Stimulated activated CD4-positive, alpha-beta T cell treated with anti-CD3 and anti-CD28 coated beads, Interleukin-12 subunit alpha, Interleukin-12 subunit beta, amount 100 ng/mL, for 4 hours (primary cell): ENCODE measurements around the gene MAPK1.
A peak's percentile ranks its signal among the peaks of the same experiment; 100 is the strongest.
"Not testable (repeated sequence)": the region's sequence is repeated elsewhere in the genome, so short reads cannot be mapped to it uniquely, and the experiment has no call there.

ENCODE experiments used
- DNase-seq: peaks from one replicate; pipeline ENCODE4 v3.0.0-alpha.2; 2020

MAPK1 gene

GRCh38 chr22:21881841-21882753 lies 14.7 kb upstream of the MAPK1 start:
- no peak for DNase-seq

- peak; percentile 8 for DNase-seq
Measured at GRCh38 chr22:21876486-21877176, 9.2 kb upstream of the MAPK1 start.

GRCh38 chr22:21874953-21875352 lies 7.5 kb upstream of the MAPK1 start:
- not testable (repeated sequence) for DNase-seq

GRCh38 chr22:21873619-21874018 lies 6.2 kb upstream of the MAPK1 start:
- no peak for DNase-seq

GRCh38 chr22:21872741-21873140 lies 5.3 kb upstream of the MAPK1 start:
- DNase-seq = not testable (repeated sequence)

GRCh38 chr22:21868651-21869050 lies 1.2 kb upstream of the MAPK1 start:
- no peak for DNase-seq

- peak; percentile 29 for DNase-seq
Measured at GRCh38 chr22:21866833-21867527, 465 bp downstream of the MAPK1 start.

GRCh38 chr22:21865041-21865440 lies 2.4 kb downstream of the MAPK1 start:
- DNase-seq = no peak

GRCh38 chr22:21862386-21863245 lies 4.8 kb downstream of the MAPK1 start:
- DNase-seq = no peak

GRCh38 chr22:21861851-21862250 lies 5.6 kb downstream of the MAPK1 start:
- no peak for DNase-seq

GRCh38 chr22:21861264-21861848 lies 6.1 kb downstream of the MAPK1 start:
- DNase-seq = no peak

GRCh38 chr22:21860491-21861039 lies 6.9 kb downstream of the MAPK1 start:
- no peak for DNase-seq

- no peak for DNase-seq
Measured at GRCh38 chr22:21858025-21858764, 9.2 kb downstream of the MAPK1 start.

- DNase-seq = no peak
Measured at GRCh38 chr22:21857481-21857914, 9.9 kb downstream of the MAPK1 start.

- DNase-seq = no peak
Measured at GRCh38 chr22:21856868-21857267, 10.6 kb downstream of the MAPK1 start.

GRCh38 chr22:21856197-21856596 lies 11.2 kb downstream of the MAPK1 start:
- no peak for DNase-seq

GRCh38 chr22:21855676-21856075 lies 11.8 kb downstream of the MAPK1 start:
- DNase-seq = no peak

- DNase-seq = no peak
Measured at GRCh38 chr22:21850660-21851059, 16.8 kb downstream of the MAPK1 start.

GRCh38 chr22:21849489-21849888 lies 18.0 kb downstream of the MAPK1 start:
- no peak for DNase-seq

GRCh38 chr22:21848057-21848456 lies 19.4 kb downstream of the MAPK1 start:
- not testable (repeated sequence) for DNase-seq
